T-helper 9 cell (primary cell): ENCODE measurements around the gene PKD1.
A peak's percentile ranks its signal among the peaks of the same experiment; 100 is the strongest.
"Not testable (repeated sequence)": the region's sequence is repeated elsewhere in the genome, so short reads cannot be mapped to it uniquely, and the experiment has no call there.

Source experiments
- DNase-seq: peaks from one replicate; pipeline ENCODE4 v3.0.0-alpha.2; 2020

The PKD1 gene

GRCh38 chr16:2107121-2107790, 28.4 kb downstream of the PKD1 start:
- not testable (repeated sequence) for DNase-seq

- not testable (repeated sequence) for DNase-seq
Measured at GRCh38 chr16:2106211-2106610, 29.5 kb downstream of the PKD1 start.

GRCh38 chr16:2105769-2106168, 29.9 kb downstream of the PKD1 start:
- DNase-seq = not testable (repeated sequence)

GRCh38 chr16:2105291-2105690, 30.4 kb downstream of the PKD1 start:
- DNase-seq = not testable (repeated sequence)

GRCh38 chr16:2104464-2104863, 31.2 kb downstream of the PKD1 start:
- not testable (repeated sequence) for DNase-seq

- DNase-seq = no peak
Measured at GRCh38 chr16:2102471-2102870, 33.2 kb downstream of the PKD1 start.

- DNase-seq = not testable (repeated sequence)
Measured at GRCh38 chr16:2101581-2101980, 34.1 kb downstream of the PKD1 start.

GRCh38 chr16:2097689-2098088, 38.0 kb downstream of the PKD1 start:
- not testable (repeated sequence) for DNase-seq

GRCh38 chr16:2096853-2097595, 38.7 kb downstream of the PKD1 start:
- DNase-seq = no peak

- no peak for DNase-seq
Measured at GRCh38 chr16:2095918-2096582, 39.6 kb downstream of the PKD1 start.

GRCh38 chr16:2095315-2095853, 40.3 kb downstream of the PKD1 start:
- no peak for DNase-seq

- DNase-seq = no peak
Measured at GRCh38 chr16:2093793-2094192, 41.9 kb downstream of the PKD1 start.

- DNase-seq = no peak
Measured at GRCh38 chr16:2092866-2093265, 42.8 kb downstream of the PKD1 start.

GRCh38 chr16:2092256-2092620, 43.5 kb downstream of the PKD1 start:
- DNase-seq = no peak

- no peak for DNase-seq
Measured at GRCh38 chr16:2091547-2092255, 44.0 kb downstream of the PKD1 start.

- DNase-seq = peak; percentile 45
Measured at GRCh38 chr16:2090777-2091546, 44.7 kb downstream of the PKD1 start.

- no peak for DNase-seq
Measured at GRCh38 chr16:2090481-2090776, 45.3 kb downstream of the PKD1 start.

- no peak for DNase-seq
Measured at GRCh38 chr16:2089706-2090480, 45.8 kb downstream of the PKD1 start.

GRCh38 chr16:2088759-2089358, 46.8 kb downstream of the PKD1 start:
- no peak for DNase-seq

- DNase-seq = no peak
Measured at GRCh38 chr16:2087748-2088631, 47.7 kb downstream of the PKD1 start.
